ENCODE measurements around the gene SLFN12. TPM values are rescaled to one million over a fixed set of nuclear protein-coding genes. Genes with fewer than 3 reads are reported as not detected.
A peak's percentile ranks its signal among the peaks of the same experiment; 100 is the strongest.

Gene SLFN12
- total RNA-seq, 2 donors from 2014 or later = 4.9 to 6.0 TPM

GRCh38 chr17:35373984-35374765, 58.1 kb downstream of the SLFN12 start:
- ATAC-seq = peak; percentile 57
- intact Hi-C loops (cut with DNase I) = no loop called here
- no peaks in the 10 kb centered on the region for H3K27me3 ChIP-seq
- peak overlapping the region in 1 of 2 donors; percentile 11 for H3K4me3 ChIP-seq
- H3K36me3 ChIP-seq (replicated peaks in 1 of 2; ENCODE audit: insufficient read depth in 1 of 2, low read depth in 2 of 2) = no peaks in the 10 kb centered on the region
- peaks cover 14% of the 10 kb centered on the region for H3K4me1 ChIP-seq
- DNase-seq = peak; percentile 22 to 33 (median 27)
- H3K27ac ChIP-seq = peak overlapping the region; percentile 18 to 76 (median 74)
- peaks cover 0 to 6% (median 0%) of the 10 kb centered on the region in 3 donors for H3K9me3 ChIP-seq
- TF ChIP-seq CTCF (IDR thresholded peaks at IDR 0.05) = no peak
- no peak for TF ChIP-seq POLR2A (IDR thresholded peaks at IDR 0.05)
- 4 to 7% methylated on average over 25 to 47 of the region's 47 CpGs for WGBS, 2 donors

- TF ChIP-seq POLR2A (IDR thresholded peaks at IDR 0.05) = peak; percentile 35 to 84 (median 79)
- no peak for TF ChIP-seq CTCF (IDR thresholded peaks at IDR 0.05)
- Histone ChIP-seq H3K9me3 (peaks cover 0 to 6% (median 0%) of the 10 kb centered on the region in 3 donors), H3K4me3 (peak within 1 kb of the TSS in 1 of 2 donors; percentile 11), H3K4me1 (peaks cover 14% of the 10 kb centered on the region), H3K27ac (peak within 1 kb of the TSS; percentile 40 to 76 (median 74)), H3K36me3 (replicated peaks in 1 of 2; ENCODE audit: insufficient read depth in 1 of 2, low read depth in 2 of 2) (no peaks in the 10 kb centered on the region), H3K27me3 (no peaks in the 10 kb centered on the region)
- intact Hi-C loops (cut with DNase I) = no loop called here
- WGBS, 2 donors = 2 to 4% methylated on average over 20 to 21 of the region's 22 CpGs
- peak; percentile 57 to 78 (median 72) for DNase-seq
- ATAC-seq = peak; percentile 81
Observed at GRCh38 chr17:35373534-35373983, 58.7 kb downstream of the SLFN12 start, which contains the start of gene SLFN11. Gene SLFN11, minus strand, starts transcription at chr17:35373621. Its CDS starts 9,814 bp downstream, at chr17:35363807.

- Histone ChIP-seq H3K36me3 (replicated peaks in 1 of 2; ENCODE audit: insufficient read depth in 1 of 2, low read depth in 2 of 2) (no peaks in the 10 kb centered on the region), H3K4me1 (peaks cover 14% of the 10 kb centered on the region), H3K27me3 (no peaks in the 10 kb centered on the region), H3K27ac (peak overlapping the region; percentile 40 to 76 (median 74)), H3K9me3 (peaks cover 0 to 6% (median 0%) of the 10 kb centered on the region in 3 donors), H3K4me3 (no peak overlapping the region)
- intact Hi-C loops (cut with DNase I) = no loop called here
- TF ChIP-seq CTCF (IDR thresholded peaks at IDR 0.05) (no peak), POLR2A (IDR thresholded peaks at IDR 0.05) (no peak)
- ATAC-seq (peak; percentile 21), DNase-seq (peak in 3 of 4 donors; percentile 8 to 44 (median 23))
- WGBS, 2 donors = 2 to 5% methylated on average over 13 to 24 of the region's 25 CpGs
Observed at GRCh38 chr17:35372846-35373533, 59.3 kb downstream of the SLFN12 start.

- no peaks in the 10 kb centered on the region for H3K36me3 ChIP-seq (replicated peaks in 1 of 2; ENCODE audit: insufficient read depth in 1 of 2, low read depth in 2 of 2)
- no peaks in the 10 kb centered on the region for H3K27me3 ChIP-seq
- intact Hi-C loops (cut with DNase I) = no loop called here
- TF ChIP-seq CTCF (IDR thresholded peaks at IDR 0.05) (no peak), POLR2A (IDR thresholded peaks at IDR 0.05) (no peak)
- ATAC-seq (no peak), DNase-seq (no peak)
- peaks cover 14% of the 10 kb centered on the region for H3K4me1 ChIP-seq
- no peak overlapping the region for H3K4me3 ChIP-seq
- H3K27ac ChIP-seq = no peak overlapping the region
- WGBS, 2 donors = 40 to 64% methylated on average over 3 of the region's 3 CpGs
- H3K9me3 ChIP-seq = peaks cover 0 to 6% (median 0%) of the 10 kb centered on the region in 3 donors
Observed at GRCh38 chr17:35371934-35372333, 60.4 kb downstream of the SLFN12 start.
